Suprapubic skin (tissue), 4 donors: Measurements from ENCODE around the gene TBC1D4. TPM values are rescaled to one million over a fixed set of nuclear protein-coding genes. Genes with fewer than 3 reads are reported as not detected.

Experiments used
- DNase-seq, 2 donors: peaks; one replicate each; pipeline ENCODE4 v3.0.0-alpha.2; 2019; ENCODE audit warnings: low spot score in 2 of 2
- H3K27ac ChIP-seq: fragments of 200-600 bp; sonication (generic); one replicate; pipeline ENCODE4 v1.5.1; 2019
- H3K27me3 ChIP-seq: fragments of 200-600 bp; sonication (generic); one replicate; pipeline ENCODE4 v1.5.1; 2019
- H3K36me3 ChIP-seq: fragments of 200-600 bp; sonication (generic); one replicate; pipeline ENCODE4 v1.5.1; 2019
- H3K4me1 ChIP-seq: fragments of 200-600 bp; sonication (generic); one replicate; pipeline ENCODE4 v1.5.1; 2019
- H3K4me3 ChIP-seq: fragments of 200-600 bp; sonication (generic); one replicate; pipeline ENCODE4 v1.5.1; 2019; ENCODE audit warnings: mild to moderate bottlenecking
- H3K9me3 ChIP-seq: fragments of 200-600 bp; sonication (generic); one replicate; pipeline ENCODE4 v1.5.1; 2019
- EP300 ChIP-seq: sonication (generic); formaldehyde crosslinking; IDR thresholded peaks from one replicate; pipeline ENCODE4 v1.6.1; 2017; ENCODE audit warnings: antibody characterized with exemption
- POLR2A ChIP-seq, 2 donors: fragments of 450-650 bp; IDR thresholded peaks; one replicate each; pipeline ENCODE4 v1.6.1; 2017; ENCODE audit warnings: antibody characterized with exemption in 2 of 2, mild to moderate bottlenecking in 2 of 2, moderate library complexity in 2 of 2
- POLR2AphosphoS5 ChIP-seq, 3 donors: sonication (generic); formaldehyde crosslinking; IDR thresholded peaks; one replicate each; pipeline ENCODE4 v1.6.1; 2017; ENCODE audit warnings: antibody characterized with exemption in 3 of 3
- WGBS: methylation state at CpG from one replicate; pipeline ENCODE4 v1.1.5; 2018; 5-methylcytosine and 5-hydroxymethylcytosine counted together
- total RNA-seq, 4 donors: library from RNA; depleted of rRNA; stranded (reverse); fragments of >200 nt; gene quantifications; one replicate each; pipeline ENCODE4 v1.1.0, GENCODE V29; 2016
- TF ChIP-seq, protein P1 (sequence below), 2 donors: fragments of 200-600 bp in 1 of 2; fragments of 450-650 bp in 1 of 2; sonication (generic) in 1 of 2; IDR thresholded peaks; one replicate each; pipeline ENCODE4 v1.5.1; 2016 to 2019; ENCODE audit warnings: antibody characterized with exemption in 2 of 2, mild to moderate bottlenecking in 1 of 2, moderate library complexity in 1 of 2

TBC1D4 gene
- total RNA-seq, 4 donors from 2014 or later: 54.3 to 110 (median 72.7) TPM

DNA sequence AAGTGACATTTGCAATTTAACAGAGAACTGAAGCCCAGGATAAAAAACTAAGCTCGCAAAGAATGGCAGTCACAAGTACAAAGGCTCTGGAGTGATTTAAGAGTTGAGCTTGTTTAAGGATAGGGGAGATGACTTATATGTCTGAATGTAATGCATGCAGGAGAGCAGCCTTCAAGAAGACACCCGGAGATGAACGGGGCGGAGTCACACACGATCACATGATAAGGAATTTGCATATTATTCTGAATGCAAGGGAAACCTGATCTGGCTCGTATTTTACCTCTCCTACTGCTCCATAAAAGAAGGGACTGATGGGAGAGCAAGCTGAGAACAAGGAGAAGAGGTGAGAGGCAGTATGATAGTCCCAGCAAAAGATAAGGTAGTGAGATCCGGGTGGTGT lies 12.9 kb downstream of the TBC1D4 start:
- TF ChIP-seq EP300: no peak
- no peak for TF ChIP-seq POLR2A (IDR thresholded peaks at IDR 0.05)
- TF ChIP-seq, protein P1, sequence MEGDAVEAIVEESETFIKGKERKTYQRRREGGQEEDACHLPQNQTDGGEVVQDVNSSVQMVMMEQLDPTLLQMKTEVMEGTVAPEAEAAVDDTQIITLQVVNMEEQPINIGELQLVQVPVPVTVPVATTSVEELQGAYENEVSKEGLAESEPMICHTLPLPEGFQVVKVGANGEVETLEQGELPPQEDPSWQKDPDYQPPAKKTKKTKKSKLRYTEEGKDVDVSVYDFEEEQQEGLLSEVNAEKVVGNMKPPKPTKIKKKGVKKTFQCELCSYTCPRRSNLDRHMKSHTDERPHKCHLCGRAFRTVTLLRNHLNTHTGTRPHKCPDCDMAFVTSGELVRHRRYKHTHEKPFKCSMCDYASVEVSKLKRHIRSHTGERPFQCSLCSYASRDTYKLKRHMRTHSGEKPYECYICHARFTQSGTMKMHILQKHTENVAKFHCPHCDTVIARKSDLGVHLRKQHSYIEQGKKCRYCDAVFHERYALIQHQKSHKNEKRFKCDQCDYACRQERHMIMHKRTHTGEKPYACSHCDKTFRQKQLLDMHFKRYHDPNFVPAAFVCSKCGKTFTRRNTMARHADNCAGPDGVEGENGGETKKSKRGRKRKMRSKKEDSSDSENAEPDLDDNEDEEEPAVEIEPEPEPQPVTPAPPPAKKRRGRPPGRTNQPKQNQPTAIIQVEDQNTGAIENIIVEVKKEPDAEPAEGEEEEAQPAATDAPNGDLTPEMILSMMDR (IDR thresholded peaks at IDR 0.05): no peak
- TF ChIP-seq POLR2AphosphoS5 (IDR thresholded peaks at IDR 0.05): no peak
- no peak for DNase-seq
- peaks cover 40% of the 10 kb centered on the region for H3K4me1 ChIP-seq
- H3K4me3 ChIP-seq: no peak overlapping the region
- peak overlapping the region; percentile 51 for H3K27ac ChIP-seq
- 64% methylated on average over 7 of the region's 7 CpGs for WGBS
- H3K27me3 ChIP-seq: no peaks in the 10 kb centered on the region
- H3K9me3 ChIP-seq: no peaks in the 10 kb centered on the region
- no peaks in the 10 kb centered on the region for H3K36me3 ChIP-seq

DNA sequence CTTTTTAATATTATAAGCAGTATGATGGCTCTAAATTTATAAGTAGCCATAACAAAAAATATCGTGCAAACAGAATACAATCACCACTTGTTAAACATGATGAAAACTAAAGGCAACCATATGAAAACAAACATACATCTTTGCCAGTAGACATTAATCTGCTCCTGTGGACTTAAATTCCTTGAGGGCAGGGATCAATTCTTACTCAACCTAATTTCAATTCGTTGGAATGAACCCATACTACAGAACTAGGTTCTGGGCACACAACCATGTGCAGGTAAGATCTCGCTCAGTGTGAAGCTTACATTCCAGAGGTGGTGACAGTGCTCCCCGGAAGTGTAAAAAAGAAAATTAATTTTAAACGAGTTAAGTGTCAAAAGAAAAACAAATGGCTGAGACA lies 13.4 kb downstream of the TBC1D4 start:
- Histone ChIP-seq H3K4me3 (no peak overlapping the region), H3K27ac (peak overlapping the region; percentile 51), H3K27me3 (no peaks in the 10 kb centered on the region), H3K36me3 (no peaks in the 10 kb centered on the region), H3K4me1 (peaks cover 40% of the 10 kb centered on the region), H3K9me3 (no peaks in the 10 kb centered on the region)
- TF ChIP-seq POLR2A (IDR thresholded peaks at IDR 0.05) (no peak), POLR2AphosphoS5 (IDR thresholded peaks at IDR 0.05) (no peak), EP300 (no peak)
- TF ChIP-seq, protein P1 (IDR thresholded peaks at IDR 0.05): no peak
- WGBS: 38% methylated on average over 5 of the region's 5 CpGs
- DNase-seq: no peak

DNA sequence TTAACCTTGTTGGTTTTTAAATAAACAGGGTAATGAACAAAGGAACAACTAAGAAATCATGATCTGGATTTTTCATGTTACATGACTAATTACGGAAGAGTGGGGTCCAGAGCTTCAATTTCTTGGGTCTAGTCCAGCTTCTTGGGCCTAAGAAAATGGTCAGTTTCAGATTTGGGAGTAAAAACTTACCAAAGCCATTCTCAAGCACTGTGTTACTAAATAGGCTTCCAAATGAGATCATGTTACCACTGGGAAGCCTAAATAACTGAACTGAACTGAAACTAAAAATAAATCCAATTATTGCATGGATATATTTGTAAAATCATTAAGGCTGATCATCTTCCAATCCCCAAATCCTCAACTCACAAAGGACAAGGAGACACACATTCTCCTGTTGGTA lies 13.9 kb downstream of the TBC1D4 start:
- Histone ChIP-seq H3K27ac (peak overlapping the region; percentile 51), H3K9me3 (no peaks in the 10 kb centered on the region), H3K4me1 (peaks cover 38% of the 10 kb centered on the region), H3K4me3 (no peak overlapping the region), H3K36me3 (no peaks in the 10 kb centered on the region), H3K27me3 (no peaks in the 10 kb centered on the region)
- WGBS: 41% methylated on average over 1 of the region's 1 CpG
- no peak for TF ChIP-seq POLR2A (IDR thresholded peaks at IDR 0.05)
- TF ChIP-seq, protein P1 (IDR thresholded peaks at IDR 0.05): no peak
- TF ChIP-seq EP300: no peak
- no peak for TF ChIP-seq POLR2AphosphoS5 (IDR thresholded peaks at IDR 0.05)
- no peak for DNase-seq

DNA sequence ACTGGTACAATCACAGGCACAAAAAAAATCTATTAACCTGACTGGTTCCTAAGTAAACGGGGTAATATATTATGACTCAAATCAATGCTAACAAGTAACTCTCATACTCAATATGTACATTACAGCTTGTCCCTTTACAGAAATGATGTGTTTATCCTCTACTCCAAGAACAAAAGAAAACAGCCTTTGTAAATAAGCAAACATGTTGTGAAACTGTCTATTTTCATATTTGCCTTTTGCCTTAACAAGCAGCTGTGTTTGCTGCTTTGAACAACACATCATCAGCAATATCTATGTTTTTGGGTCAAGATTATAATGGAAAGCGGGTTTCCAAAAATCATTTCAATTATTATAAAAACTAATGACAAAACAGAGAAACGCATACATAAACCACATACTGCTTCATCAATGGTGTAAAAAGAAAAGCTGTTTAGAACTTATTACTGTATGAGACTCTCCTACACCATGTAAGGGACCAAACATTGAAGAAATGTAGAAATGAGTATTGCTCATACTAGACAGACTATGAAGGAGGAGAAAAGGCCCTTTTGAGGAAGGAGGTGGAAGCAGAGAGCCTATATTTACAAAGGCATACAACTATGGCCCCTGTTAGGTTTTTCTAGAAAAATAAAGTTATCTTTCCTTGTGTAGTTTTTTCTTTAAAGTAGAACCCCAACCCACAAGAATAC lies 14.8 kb downstream of the TBC1D4 start:
- Histone ChIP-seq H3K36me3 (no peaks in the 10 kb centered on the region), H3K9me3 (no peaks in the 10 kb centered on the region), H3K27ac (no peak overlapping the region), H3K4me3 (no peak overlapping the region), H3K27me3 (no peaks in the 10 kb centered on the region), H3K4me1 (peaks cover 34% of the 10 kb centered on the region)
- 88% methylated on average over 3 of the region's 3 CpGs for WGBS
- TF ChIP-seq, protein P1 (IDR thresholded peaks at IDR 0.05): no peak
- TF ChIP-seq POLR2AphosphoS5 (IDR thresholded peaks at IDR 0.05) (no peak), POLR2A (IDR thresholded peaks at IDR 0.05) (no peak), EP300 (no peak)
- no peak for DNase-seq

DNA sequence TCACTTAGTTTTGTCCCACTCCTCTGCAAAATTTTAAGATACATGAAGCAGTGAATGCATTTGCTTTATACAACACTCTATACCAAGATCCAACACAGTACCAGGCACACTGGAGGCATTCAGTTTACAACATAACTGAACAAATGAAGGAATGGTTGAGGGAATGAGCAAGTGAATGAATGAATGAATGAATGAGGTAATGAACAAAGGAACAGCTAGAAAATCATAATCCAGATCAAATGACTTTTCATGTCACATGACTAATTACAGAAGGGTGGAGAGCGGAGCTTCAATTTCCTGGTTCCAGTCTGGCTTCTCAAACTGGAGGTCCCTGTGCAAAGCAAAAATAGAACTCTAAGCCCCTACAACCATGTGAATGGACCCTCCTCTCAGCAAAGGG lies 16.7 kb downstream of the TBC1D4 start:
- no peak overlapping the region for H3K27ac ChIP-seq

More for the DNA sequence above, 16.7 kb downstream of the TBC1D4 start:
- DNase-seq: no peak
- peaks cover 34% of the 10 kb centered on the region for H3K4me1 ChIP-seq
- H3K27me3 ChIP-seq: no peaks in the 10 kb centered on the region
- WGBS: 92% methylated on average over 1 of the region's 1 CpG
- TF ChIP-seq EP300: no peak
- TF ChIP-seq, protein P1 (IDR thresholded peaks at IDR 0.05): no peak
- no peak for TF ChIP-seq POLR2AphosphoS5 (IDR thresholded peaks at IDR 0.05)
- no peak for TF ChIP-seq POLR2A (IDR thresholded peaks at IDR 0.05)
- no peak overlapping the region for H3K4me3 ChIP-seq
- H3K36me3 ChIP-seq: no peaks in the 10 kb centered on the region
- no peaks in the 10 kb centered on the region for H3K9me3 ChIP-seq
